GM12878 (cell line): Measurements from ENCODE around the gene NFATC1. TPM values are rescaled to one million over a fixed set of nuclear protein-coding genes. Genes with fewer than 3 reads are reported as not detected.

Experiments used
- ATAC-seq: fragments of 200-7000 bp; cut with Tn5 transposase; 3 replicates; pipeline ENCODE4 v1.9.1; 2020; ENCODE audit warnings: mild to moderate bottlenecking, moderate library complexity
- BruUV-seq: library from RNA; stranded (reverse); fragments of 400-500 nt; replicated peaks from 2 replicates; lab custom pipeline; 2021; lab: Mats Ljungman, UMichigan
- CTCF ChIA-PET: fragments of 300-600 bp; sonication (Branson Sonifier 250); formaldehyde crosslinking; extraction: SDS; loops from one replicate; lab custom pipeline; 2021; ENCODE audit warnings: inconsistent platforms; lab: Yijun Ruan, JAX
- POLR2A ChIA-PET: fragments of 350-600 bp; formaldehyde crosslinking; extraction: SDS; loops from one replicate; lab custom pipeline; 2021; ENCODE audit warnings: inconsistent platforms; lab: Charles Lee
- RAD21 ChIA-PET: fragments of 300-600 bp; sonication (Branson Sonifier 250); formaldehyde crosslinking; loops from one replicate; lab custom pipeline; 2023; ENCODE audit warnings: antibody characterized with exemption; ENCODE audit not compliant: unreplicated experiment; lab: Charles Lee
- SMC1A ChIA-PET: fragments of 300-600 bp; sonication (Branson Sonifier 250); formaldehyde crosslinking; loops from one replicate; lab custom pipeline; 2023; ENCODE audit not compliant: unreplicated experiment, uncharacterized antibody; lab: Charles Lee
- DNase-seq: peaks from one replicate; pipeline ENCODE4 v3.0.0-alpha.2; 2011; ENCODE audit warnings: low read depth, low spot score
- FAIRE-seq: peaks from 3 replicates; lab custom pipeline; 2011; peaks lifted over from hg19 to GRCh38; lab: Jason Lieb, UNC
- H2AFZ ChIP-seq: 2 replicates; pipeline ENCODE4 v1.6.0; 2011; ENCODE audit warnings: low read depth, low read length, control low read depth; ENCODE audit not compliant: control insufficient read depth
- H3K27ac ChIP-seq: 2 replicates; pipeline ENCODE4 v1.5.1; 2011; ENCODE audit warnings: control low read depth; ENCODE audit not compliant: control insufficient read depth, insufficient read depth
- H3K27me3 ChIP-seq, 2 experiments: replicated peaks in 1 of 2; 2 replicates each; pipeline versions ENCODE4 v1.6.0 to v1.6.1; 2011; ENCODE audit warnings: low read length in 1 of 2; ENCODE audit not compliant: control insufficient read depth in 2 of 2, insufficient read depth in 2 of 2
- H3K36me3 ChIP-seq, 2 experiments: 2 replicates each; pipeline ENCODE4 v1.5.1; 2011; ENCODE audit warnings: low read length in 1 of 2; ENCODE audit not compliant: control insufficient read depth in 2 of 2, insufficient read depth in 2 of 2
- H3K4me1 ChIP-seq: 2 replicates; pipeline ENCODE4 v1.6.1; 2011; ENCODE audit warnings: mild to moderate bottlenecking, low read length, moderate library complexity, mixed read lengths; ENCODE audit not compliant: control insufficient read depth, insufficient read depth
- H3K4me2 ChIP-seq: 2 replicates; pipeline ENCODE4 v1.6.0; 2011; ENCODE audit warnings: control low read depth; ENCODE audit not compliant: control insufficient read depth, insufficient read depth
- H3K4me3 ChIP-seq: fragments of 200-600 bp; sonication (generic); 2 replicates; pipeline ENCODE4 v1.5.1; 2016
- H3K79me2 ChIP-seq: 2 replicates; pipeline ENCODE4 v1.6.0; 2011; ENCODE audit warnings: low read length; ENCODE audit not compliant: control insufficient read depth, insufficient read depth
- H3K9ac ChIP-seq: 2 replicates; pipeline ENCODE4 v1.8.0; 2011; ENCODE audit warnings: low read length, control low read depth, mixed read lengths; ENCODE audit not compliant: control insufficient read depth, insufficient read depth
- H3K9me3 ChIP-seq: replicated peaks from 3 replicates; pipeline ENCODE4 v1.5.1; 2011; ENCODE audit warnings: mild to moderate bottlenecking, low read length; ENCODE audit not compliant: control insufficient read depth, insufficient read depth
- H4K20me1 ChIP-seq: 2 replicates; pipeline ENCODE4 v1.6.0; 2011; ENCODE audit not compliant: control insufficient read depth, insufficient read depth
- BCL11A ChIP-seq: IDR thresholded peaks from 2 replicates; pipeline ENCODE4 v1.6.1; 2011; ENCODE audit warnings: low read depth, low read length
- FOXM1 ChIP-seq: IDR thresholded peaks from 2 replicates; pipeline ENCODE4 v1.6.1; 2012; ENCODE audit warnings: low read depth, mild to moderate bottlenecking, inconsistent platforms, low read length, moderate library complexity
- GABPA ChIP-seq: IDR thresholded peaks from 2 replicates; pipeline ENCODE4 v1.6.1; 2014; ENCODE audit warnings: antibody characterized with exemption, low read depth, mild to moderate bottlenecking, inconsistent platforms
- IKZF1 ChIP-seq: fragments of 450-650 bp; conservative IDR thresholded peaks from 2 replicates; pipeline ENCODE4 v1.6.1; 2017; ENCODE audit warnings: antibody characterized with exemption, mild to moderate bottlenecking
- MEF2B ChIP-seq: fragments of 450-650 bp; IDR thresholded peaks from 2 replicates; pipeline ENCODE4 v1.6.1; 2018; ENCODE audit warnings: mild to moderate bottlenecking, moderate library complexity; ENCODE audit not compliant: partially characterized antibody, poor library complexity, severe bottlenecking
- TCF3 ChIP-seq: IDR thresholded peaks from 2 replicates; pipeline ENCODE4 v1.6.1; 2012; ENCODE audit warnings: low read depth, mild to moderate bottlenecking, low read length, borderline replicate concordance; ENCODE audit not compliant: insufficient read depth
- TCF7 ChIP-seq: IDR thresholded peaks from 2 replicates; pipeline ENCODE4 v1.6.1; 2014; ENCODE audit warnings: antibody characterized with exemption, borderline replicate concordance
- YY1 ChIP-seq: IDR thresholded peaks from 2 replicates; pipeline ENCODE4 v1.6.1; 2011; ENCODE audit warnings: low read depth, mild to moderate bottlenecking, low read length
- ZNF622 ChIP-seq: fragments of 450-650 bp; IDR thresholded peaks from 2 replicates; pipeline ENCODE4 v1.6.1; 2017; ENCODE audit warnings: mild to moderate bottlenecking, inconsistent platforms
- WGBS: methylation state at CpG from one replicate; pipeline ENCODE4 v1.1.6; 2016; ENCODE audit warnings: low lambda C conversion rate; ENCODE audit not compliant: insufficient replicate concordance, insufficient coverage; ENCODE audit errors: missing lambda C conversion rate; 5-methylcytosine and 5-hydroxymethylcytosine counted together
- in situ Hi-C: fragments of 300-500 bp; cut with MboI; formaldehyde crosslinking; loops from 9 replicates; pipeline ENCODE4 v1.14.3; 2018; ENCODE audit warnings: mixed read lengths
- intact Hi-C: fragments of 100-400 bp; cut with micrococcal nuclease; formaldehyde crosslinking; loops from one replicate; pipeline ENCODE4 v1.14.2; 2022; ENCODE audit not compliant: unreplicated experiment
- polyA plus RNA-seq, 11 experiments: library from polyadenylated mRNA; depleted of rRNA in 4 of 11; unstranded in 6 of 11; stranded (reverse) in 5 of 11; fragments of >200 nt; fragmentation: Nextera tagmentation in 4 of 11; fragmentation: Illumina TruSeq in 1 of 11; extraction: Ambion mirVana in 4 of 11; extraction: Trizol in 1 of 11; gene quantifications; 1 replicate in 1 of 11; 2 replicates in 10 of 11; pipeline versions ENCODE4 v1.2.1 to v1.2.3, GENCODE V29; 2011 to 2016; ENCODE audit warnings: inconsistent platforms in 2 of 11, missing spikeins in 2 of 11, low read depth in 1 of 11
- total RNA-seq, 4 experiments: library from RNA; depleted of rRNA in 3 of 4; stranded (reverse); fragments of >200 nt in 3 of 4; fragmentation: Illumina TruSeq in 1 of 4; extraction: Trizol in 1 of 4; gene quantifications; 2 replicates each; pipeline versions ENCODE4 v1.2.1 to v1.2.3, GENCODE V29; 2013 to 2021

NFATC1 gene
- total and polyA plus RNA-seq, 10 of the 15 experiments (the other 5 are each of a cell fraction or from before 2014, with no cell fraction given), result 0.84 to 20.8 (median 5.1) TPM

DNA sequence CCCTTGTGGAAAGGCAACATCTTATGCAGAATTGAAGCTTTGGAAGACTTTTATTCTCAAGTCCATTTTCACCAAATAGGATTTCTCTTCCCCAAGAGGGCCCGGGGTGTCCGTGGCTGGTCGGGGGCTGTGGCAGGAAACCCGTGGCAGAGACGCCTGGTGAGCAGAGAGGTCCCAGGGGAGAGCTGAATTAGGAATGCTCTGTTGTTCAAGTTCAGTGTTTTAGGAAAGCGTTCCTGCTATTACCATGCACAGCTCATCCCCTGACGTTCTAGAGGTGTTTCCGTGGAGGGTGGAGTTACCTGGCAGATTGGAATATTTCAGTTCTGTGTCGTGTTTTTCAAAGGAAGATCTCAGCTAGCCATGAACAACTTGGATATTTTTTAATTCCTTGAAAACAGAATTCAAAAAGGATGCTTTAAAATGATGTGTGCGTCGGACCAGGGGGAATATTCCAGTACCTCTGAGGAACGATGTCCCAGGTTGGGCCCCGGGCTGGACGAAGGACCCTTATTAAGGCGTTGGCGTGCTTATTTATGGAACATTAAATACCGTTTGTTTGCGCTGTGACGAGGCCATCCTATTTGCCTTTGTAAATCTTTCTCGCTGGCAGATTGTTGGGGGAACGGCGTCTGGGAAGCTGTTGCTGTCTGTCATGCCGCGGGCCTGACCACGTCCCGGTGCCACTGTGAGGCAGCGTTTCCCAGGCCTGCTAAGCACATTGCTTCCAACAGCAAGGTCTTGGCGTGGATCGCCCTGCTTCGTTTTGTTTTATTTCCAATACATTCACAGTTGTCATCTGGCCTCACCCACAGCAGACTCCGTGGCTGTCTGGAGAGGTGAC lies 8.2 kb downstream of the NFATC1 start:
- no peak for DNase-seq
- Histone ChIP-seq H3K79me2 (no peaks in the 10 kb centered on the region; the same call in none of the 2 replicates), H3K4me3 (no peak overlapping the region), H3K9me3 (no peaks in the 10 kb centered on the region), H3K4me1 (peaks cover 35% of the 10 kb centered on the region), H3K4me2 (peak overlapping the region; percentile 56), H3K27me3 (no peaks in the 10 kb centered on the region), H3K36me3 (no peaks in the 10 kb centered on the region), H4K20me1 (no peaks in the 10 kb centered on the region), H3K27ac (no peak overlapping the region), H3K9ac (no peak overlapping the region), H2AFZ (no peak overlapping the region)
- TF ChIP-seq IKZF1, result 0 out of 2 replicates have a peak, but pooled peaks have one; percentile 9
- TF ChIP-seq MEF2B, result peak; percentile 50
- TF ChIP-seq GABPA, result no peak
- ChIA-PET CTCF (interaction anchor here (0.8 to 2.2 kb wide), 8 partner anchors 10 to 120 kb away, joined by 3 to 10 read pairs (median 6); no protein-coding TSS in a partner anchor), POLR2A (interaction anchor here (0.6 to 2.1 kb wide), 5 partner anchors 19 to 119 kb away, joined by 3 to 14 read pairs (median 7); no protein-coding TSS in a partner anchor), RAD21 (interaction anchor here (0.6 to 5.1 kb wide), 7 partner anchors 10 to 120 kb away, joined by 3 to 36 read pairs (median 8); no protein-coding TSS in a partner anchor), SMC1A (interaction anchor here (0.8 to 4.1 kb wide), 6 partner anchors 25 to 239 kb away, joined by 3 to 16 read pairs (median 8); no protein-coding TSS in a partner anchor)
- 73% methylated on average over 30 of the region's 31 CpGs for WGBS
- BruUV-seq, result no TSS peak
- intact Hi-C loops (loop anchor here (2.0 kb wide), 1 partner anchor 31 kb away; no protein-coding TSS in a partner anchor), in situ Hi-C loops (loop anchor here (10.0 kb wide), 1 partner anchor 111 kb away; no protein-coding TSS in a partner anchor)
- FAIRE-seq, result no peak
- no peak for ATAC-seq

GRCh38 chr18:79404567-79404910 lies 8.8 kb downstream of the NFATC1 start:
- ATAC-seq, result no peak
- CTCF ChIA-PET, result interaction anchor here (1.2 to 2.2 kb wide), 5 partner anchors 24 to 120 kb away, joined by 3 to 10 read pairs (median 5); no protein-coding TSS in a partner anchor
- H3K27me3 ChIP-seq, result no peaks in the 10 kb centered on the region
- no peaks in the 10 kb centered on the region for H4K20me1 ChIP-seq
- H3K79me2 ChIP-seq, result no peaks in the 10 kb centered on the region; the same call in none of the 2 replicates
- no peak overlapping the region for H3K27ac ChIP-seq
- 85% methylated on average over 12 of the region's 12 CpGs for WGBS
- no peak for FAIRE-seq
- no peaks in the 10 kb centered on the region for H3K9me3 ChIP-seq
- intact Hi-C loops (loop anchor here (2.0 kb wide), 1 partner anchor 30 kb away; no protein-coding TSS in a partner anchor), in situ Hi-C loops (loop anchor here (10.0 kb wide), 1 partner anchor 110 kb away; no protein-coding TSS in a partner anchor)
- no peak overlapping the region for H3K9ac ChIP-seq
- no peaks in the 10 kb centered on the region for H3K36me3 ChIP-seq
- SMC1A ChIA-PET, result interaction anchor here (1.2 to 4.1 kb wide), 7 partner anchors 8 to 220 kb away, joined by 4 to 16 read pairs (median 15); no protein-coding TSS in a partner anchor
- H2AFZ ChIP-seq, result no peak overlapping the region
- 0 out of 2 replicates have a peak, but pooled peaks have one; percentile 16 for TF ChIP-seq TCF3
- TF ChIP-seq YY1, result peak; percentile 40; the same call in 1 of the 2 replicates
- no peak for TF ChIP-seq ZNF622
- TF ChIP-seq FOXM1, result no peak
- TF ChIP-seq BCL11A, result no peak
- no peak for TF ChIP-seq TCF7
- RAD21 ChIA-PET, result interaction anchor here (1.7 to 5.1 kb wide), 6 partner anchors 8 to 119 kb away, joined by 5 to 36 read pairs (median 10); partner anchors contain the start of gene NFATC1
- H3K4me3 ChIP-seq, result peak overlapping the region; percentile 52; the same call in 1 of the 2 replicates
- BruUV-seq, result no TSS peak
- H3K4me1 ChIP-seq, result peaks cover 31% of the 10 kb centered on the region
- POLR2A ChIA-PET, result interaction anchor here (2.1 to 2.7 kb wide), 2 partner anchors 31 to 119 kb away, joined by 7 to 15 read pairs; no protein-coding TSS in a partner anchor
- DNase-seq, result no peak
- peak overlapping the region; percentile 56 for H3K4me2 ChIP-seq
